ENCODE measurements around the gene SRCIN1.

DNA sequence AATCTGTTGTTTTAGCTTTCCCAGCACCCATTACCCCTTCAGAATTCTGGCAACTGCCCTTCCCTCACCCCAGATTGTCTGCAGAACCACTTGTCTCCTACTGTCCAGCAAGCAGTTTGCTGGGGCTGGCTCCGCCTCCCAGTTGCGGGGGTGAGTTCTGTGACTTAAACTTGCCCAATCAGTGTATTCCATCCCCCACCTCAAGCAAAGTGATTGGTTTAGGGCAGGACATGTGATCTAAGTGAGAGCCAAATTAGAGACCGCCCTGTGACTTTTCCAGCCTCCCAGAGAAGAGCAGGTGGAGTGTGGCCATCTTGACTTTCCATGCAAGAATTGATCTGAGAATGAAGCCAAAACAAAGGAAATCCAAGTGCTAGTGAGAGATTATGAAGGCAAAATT, 22.7 kb upstream of the SRCIN1 start:
- no peak for TF ChIP-seq POLR2A (IDR thresholded peaks at IDR 0.05)
- no peak for TF ChIP-seq CTCF (IDR thresholded peaks at IDR 0.05)
